Measurements from ENCODE around the gene FCRLA. TPM values are rescaled to one million over a fixed set of nuclear protein-coding genes. Genes with fewer than 3 reads are reported as not detected.

Gene FCRLA, protein sequence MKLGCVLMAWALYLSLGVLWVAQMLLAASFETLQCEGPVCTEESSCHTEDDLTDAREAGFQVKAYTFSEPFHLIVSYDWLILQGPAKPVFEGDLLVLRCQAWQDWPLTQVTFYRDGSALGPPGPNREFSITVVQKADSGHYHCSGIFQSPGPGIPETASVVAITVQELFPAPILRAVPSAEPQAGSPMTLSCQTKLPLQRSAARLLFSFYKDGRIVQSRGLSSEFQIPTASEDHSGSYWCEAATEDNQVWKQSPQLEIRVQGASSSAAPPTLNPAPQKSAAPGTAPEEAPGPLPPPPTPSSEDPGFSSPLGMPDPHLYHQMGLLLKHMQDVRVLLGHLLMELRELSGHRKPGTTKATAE
- 0.59 and 0.83 TPM in 2 replicates for total RNA-seq

DNA sequence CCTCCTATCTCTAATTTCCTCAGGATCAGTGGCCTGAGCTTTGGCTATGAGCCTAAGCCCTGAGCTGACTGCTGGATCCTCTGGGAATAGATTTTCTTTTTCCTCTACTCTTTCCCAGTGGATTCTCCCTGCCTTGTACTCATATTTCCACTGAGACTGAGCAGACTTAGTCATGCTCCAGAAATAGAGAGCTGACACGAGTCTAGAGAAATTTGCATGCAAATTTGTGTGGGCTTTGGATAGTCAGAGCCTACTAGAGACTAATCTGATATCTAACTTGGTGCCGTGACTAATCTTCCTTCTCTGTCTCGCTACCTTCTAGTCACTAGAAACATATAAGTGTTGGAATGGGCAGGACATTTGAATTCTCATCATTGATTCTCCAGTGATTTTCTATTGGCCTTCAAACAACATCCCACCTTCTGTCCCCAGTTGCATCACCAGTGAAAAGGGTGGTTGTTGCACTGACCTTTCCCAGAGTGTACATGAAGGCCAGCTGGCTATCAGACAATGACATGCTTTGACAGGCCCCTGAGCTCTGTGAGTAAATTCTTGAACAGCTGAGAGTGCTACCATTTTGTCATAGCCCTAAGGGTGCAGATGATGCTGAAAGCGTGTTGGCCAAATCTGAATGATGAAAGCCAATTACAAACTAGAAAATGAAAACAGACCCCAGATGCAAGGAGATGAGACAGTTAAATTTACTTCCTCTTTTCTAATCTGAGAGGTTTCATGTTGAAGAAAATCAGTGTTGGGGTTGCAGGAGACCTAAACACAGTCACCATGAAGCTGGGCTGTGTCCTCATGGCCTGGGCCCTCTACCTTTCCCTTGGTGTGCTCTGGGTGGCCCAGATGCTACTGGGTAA, at the start of gene FCRLA:
Gene FCRLA, plus strand, starts transcription at position 748 of the 866 bp plus-strand sequence. Its CDS starts 36 bp downstream, at position 784.

DNA sequence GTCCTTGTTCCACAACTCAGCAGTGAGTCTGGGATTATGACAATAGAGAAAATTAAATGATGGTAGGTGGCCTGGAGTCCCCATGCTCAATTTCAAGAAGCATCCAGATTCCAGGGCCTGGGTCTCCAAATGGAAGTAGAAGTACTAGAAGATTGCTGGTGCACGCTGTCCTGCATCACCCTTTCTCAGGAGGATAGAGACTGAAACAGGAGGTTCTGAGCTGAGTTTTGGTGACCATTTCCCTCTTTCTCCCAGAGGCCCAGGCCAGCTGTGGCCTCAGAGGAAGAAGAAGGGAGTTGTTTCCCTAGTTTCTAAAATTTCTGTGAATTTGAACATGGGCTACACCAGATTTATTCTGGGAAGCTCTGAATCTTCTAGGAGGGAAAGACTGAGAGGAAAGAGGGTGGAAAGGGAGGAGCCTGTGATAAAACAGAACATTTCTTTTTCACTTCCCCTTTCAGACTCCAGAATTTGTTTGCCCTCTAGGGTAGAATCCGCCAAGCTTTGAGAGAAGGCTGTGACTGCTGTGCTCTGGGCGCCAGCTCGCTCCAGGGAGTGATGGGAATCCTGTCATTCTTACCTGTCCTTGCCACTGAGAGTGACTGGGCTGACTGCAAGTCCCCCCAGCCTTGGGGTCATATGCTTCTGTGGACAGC, 44.2 kb upstream of the FCRLA start, which contains the start of gene FCGR2B:
Gene FCGR2B, plus strand, starts transcription at position 460 of the 656 bp plus-strand sequence. Its CDS starts 99 bp downstream, at position 559.

DNA sequence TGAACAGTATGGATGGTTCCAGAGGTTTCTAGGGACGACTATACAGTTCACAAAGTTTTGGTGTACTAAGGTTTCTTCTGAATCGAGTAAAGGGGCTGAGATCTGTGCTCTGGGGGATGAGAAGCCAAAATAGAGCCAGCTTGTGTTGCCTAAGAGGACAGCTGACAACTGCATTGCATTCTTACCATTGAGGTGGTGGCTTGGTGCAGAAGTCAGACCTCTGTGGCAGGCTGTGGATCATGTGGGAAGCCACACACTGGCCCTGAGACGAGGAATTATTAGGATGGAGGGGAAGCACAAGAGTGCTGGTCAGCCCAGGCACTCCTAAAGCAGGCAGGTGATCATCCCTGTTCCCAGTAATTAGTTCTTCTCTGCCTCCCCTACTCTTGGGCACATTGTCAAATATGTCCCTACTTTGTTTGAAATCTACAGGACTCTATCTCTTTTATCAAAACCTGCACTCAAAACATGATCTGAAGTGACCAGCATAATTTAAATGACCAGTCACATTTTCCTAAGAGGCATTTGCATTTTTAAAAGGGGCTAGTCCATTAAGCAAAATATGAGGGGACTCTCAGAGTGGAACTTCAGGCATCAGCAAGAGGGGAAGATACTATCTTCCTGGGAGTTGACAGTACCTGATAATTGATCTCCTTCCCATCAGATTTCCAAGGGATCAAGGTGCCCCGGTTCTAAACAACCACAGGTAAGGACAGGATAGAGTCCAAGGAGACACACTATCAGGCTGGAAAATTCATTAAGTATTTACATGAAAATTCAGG, 14.1 kb downstream of the FCRLA start, which contains the start of gene FCRLB:
Gene FCRLB, plus strand, starts transcription at position 589 of the 782 bp plus-strand sequence. CDS start 1,129 bp downstream, outside the sequence.

DNA sequence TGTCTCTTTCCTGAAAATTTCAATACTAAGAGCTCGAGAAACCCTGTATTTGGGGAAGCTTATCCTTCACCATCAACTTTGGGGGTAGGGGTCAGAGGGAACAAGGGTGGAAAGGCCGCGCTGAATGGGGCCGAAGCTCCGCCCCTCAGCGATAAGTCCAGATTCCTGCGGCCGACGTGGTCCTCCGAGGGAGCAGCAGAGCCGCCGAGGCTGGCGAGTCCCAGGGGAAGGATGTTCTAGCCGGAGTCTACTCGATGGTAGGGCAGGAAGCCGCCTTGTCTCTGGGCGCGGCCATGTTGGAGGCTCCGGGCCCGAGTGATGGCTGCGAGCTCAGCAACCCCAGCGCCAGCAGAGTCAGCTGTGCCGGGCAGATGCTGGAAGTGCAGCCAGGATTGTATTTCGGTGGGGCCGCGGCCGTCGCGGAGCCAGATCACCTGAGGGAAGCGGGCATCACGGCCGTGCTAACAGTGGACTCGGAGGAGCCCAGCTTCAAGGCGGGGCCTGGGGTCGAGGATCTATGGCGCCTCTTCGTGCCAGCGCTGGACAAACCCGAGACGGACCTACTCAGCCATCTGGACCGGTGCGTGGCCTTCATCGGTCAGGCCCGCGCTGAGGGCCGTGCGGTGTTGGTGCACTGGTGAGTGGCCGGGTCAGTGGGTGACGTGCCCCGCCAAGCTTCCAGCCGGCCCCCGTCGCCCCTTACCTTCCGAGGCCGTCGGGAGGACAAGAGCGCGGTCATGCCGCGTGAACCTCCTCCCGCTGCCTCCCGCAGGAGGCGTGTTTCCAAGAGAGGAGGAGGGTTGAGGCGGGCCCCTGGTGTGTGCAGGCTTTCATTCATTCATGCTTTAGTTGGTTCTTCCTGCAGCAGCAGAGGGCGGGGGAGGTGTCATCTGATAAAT, 42.7 kb downstream of the FCRLA start, which contains the start of gene DUSP12:
Gene DUSP12, plus strand, starts transcription at position 278 of the 899 bp plus-strand sequence. Its CDS starts 16 bp downstream, at position 294.

Other genes starting within 250 kb of the FCRLA start
- gene FCGR2A, start 201.8 kb upstream of the FCRLA start, total RNA-seq: 0.14 TPM in 1 of 2 replicates, not detected in the other
- 0.30 and 1.1 TPM in 2 replicates for gene HSPA6, start 182.7 kb upstream of the FCRLA start, total RNA-seq
- gene FCGR3A, start 157.4 kb upstream of the FCRLA start, total RNA-seq: not detected in 2 replicates
- gene FCGR3B, start 76.1 kb upstream of the FCRLA start, total RNA-seq: not detected in 2 replicates
- not detected in 2 replicates for gene FCGR2B, start 44.1 kb upstream of the FCRLA start, total RNA-seq
- 0.89 and 3.7 TPM in 2 replicates for gene FCRLB, start 14.3 kb downstream of the FCRLA start, total RNA-seq
- gene DUSP12, start 42.6 kb downstream of the FCRLA start, total RNA-seq: 33.6 and 37.0 TPM in 2 replicates
- gene ATF6, start 59.1 kb downstream of the FCRLA start, total RNA-seq: 27.6 and 29.9 TPM in 2 replicates

Data from smooth muscle cell of the umbilical artery (primary cell).